GM19397 (cell line): ENCODE data around the gene HOXA9.

Experiments
- ATAC-seq: cut with Tn5 transposase; IDR thresholded peaks from one replicate; pipeline ENCODE4 v1.9.1; 2021; ENCODE audit warnings: mild to moderate bottlenecking, moderate library complexity; ENCODE audit not compliant: unreplicated experiment

Gene HOXA9

GRCh38 chr7:27116031-27116961 is 49.0 kb downstream of the HOXA9 start:
- ATAC-seq: no peak

GRCh38 chr7:27115221-27116026 is 49.9 kb downstream of the HOXA9 start:
- ATAC-seq: no peak

GRCh38 chr7:27114881-27115220 is 50.5 kb downstream of the HOXA9 start:
- no peak for ATAC-seq

GRCh38 chr7:27113991-27114769 is 51.2 kb downstream of the HOXA9 start:
- ATAC-seq: no peak

- no peak for ATAC-seq
Measured at GRCh38 chr7:27112955-27113949, 52.1 kb downstream of the HOXA9 start.
